Measurements from ENCODE around the gene C22orf39.

DNA sequence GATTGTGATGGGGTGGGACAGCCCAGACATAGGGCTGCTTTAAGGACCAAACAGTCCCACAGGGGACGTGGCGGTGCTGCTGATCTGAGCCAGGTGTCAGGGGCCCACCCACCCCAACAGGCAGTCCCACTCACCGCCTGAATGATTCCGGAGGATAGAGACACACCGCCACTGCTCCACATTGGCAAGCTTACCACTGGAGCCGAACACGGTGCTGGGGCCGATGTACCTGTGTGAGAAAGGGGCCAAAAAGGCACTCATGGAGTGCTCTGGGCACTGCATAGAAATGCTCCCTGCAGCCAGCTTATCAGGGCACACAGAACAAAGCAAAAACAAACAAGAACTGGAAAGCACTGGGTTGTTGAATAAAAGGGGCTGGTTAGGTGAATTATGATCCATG lies 41.9 kb downstream of the C22orf39 start:
- TF ChIP-seq, protein P1, sequence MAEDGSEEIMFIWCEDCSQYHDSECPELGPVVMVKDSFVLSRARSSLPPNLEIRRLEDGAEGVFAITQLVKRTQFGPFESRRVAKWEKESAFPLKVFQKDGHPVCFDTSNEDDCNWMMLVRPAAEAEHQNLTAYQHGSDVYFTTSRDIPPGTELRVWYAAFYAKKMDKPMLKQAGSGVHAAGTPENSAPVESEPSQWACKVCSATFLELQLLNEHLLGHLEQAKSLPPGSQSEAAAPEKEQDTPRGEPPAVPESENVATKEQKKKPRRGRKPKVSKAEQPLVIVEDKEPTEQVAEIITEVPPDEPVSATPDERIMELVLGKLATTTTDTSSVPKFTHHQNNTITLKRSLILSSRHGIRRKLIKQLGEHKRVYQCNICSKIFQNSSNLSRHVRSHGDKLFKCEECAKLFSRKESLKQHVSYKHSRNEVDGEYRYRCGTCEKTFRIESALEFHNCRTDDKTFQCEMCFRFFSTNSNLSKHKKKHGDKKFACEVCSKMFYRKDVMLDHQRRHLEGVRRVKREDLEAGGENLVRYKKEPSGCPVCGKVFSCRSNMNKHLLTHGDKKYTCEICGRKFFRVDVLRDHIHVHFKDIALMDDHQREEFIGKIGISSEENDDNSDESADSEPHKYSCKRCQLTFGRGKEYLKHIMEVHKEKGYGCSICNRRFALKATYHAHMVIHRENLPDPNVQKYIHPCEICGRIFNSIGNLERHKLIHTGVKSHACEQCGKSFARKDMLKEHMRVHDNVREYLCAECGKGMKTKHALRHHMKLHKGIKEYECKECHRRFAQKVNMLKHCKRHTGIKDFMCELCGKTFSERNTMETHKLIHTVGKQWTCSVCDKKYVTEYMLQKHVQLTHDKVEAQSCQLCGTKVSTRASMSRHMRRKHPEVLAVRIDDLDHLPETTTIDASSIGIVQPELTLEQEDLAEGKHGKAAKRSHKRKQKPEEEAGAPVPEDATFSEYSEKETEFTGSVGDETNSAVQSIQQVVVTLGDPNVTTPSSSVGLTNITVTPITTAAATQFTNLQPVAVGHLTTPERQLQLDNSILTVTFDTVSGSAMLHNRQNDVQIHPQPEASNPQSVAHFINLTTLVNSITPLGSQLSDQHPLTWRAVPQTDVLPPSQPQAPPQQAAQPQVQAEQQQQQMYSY (CRISPR knock-in tag; IDR thresholded peaks at IDR 0.05): no peak
- no peak for TF ChIP-seq NR2C2 (CRISPR knock-in tag; IDR thresholded peaks at IDR 0.05)
- TF ChIP-seq, protein P2, sequence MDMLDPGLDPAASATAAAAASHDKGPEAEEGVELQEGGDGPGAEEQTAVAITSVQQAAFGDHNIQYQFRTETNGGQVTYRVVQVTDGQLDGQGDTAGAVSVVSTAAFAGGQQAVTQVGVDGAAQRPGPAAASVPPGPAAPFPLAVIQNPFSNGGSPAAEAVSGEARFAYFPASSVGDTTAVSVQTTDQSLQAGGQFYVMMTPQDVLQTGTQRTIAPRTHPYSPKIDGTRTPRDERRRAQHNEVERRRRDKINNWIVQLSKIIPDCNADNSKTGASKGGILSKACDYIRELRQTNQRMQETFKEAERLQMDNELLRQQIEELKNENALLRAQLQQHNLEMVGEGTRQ (CRISPR knock-in tag; IDR thresholded peaks at IDR 0.05): no peak
- TF ChIP-seq, protein P3, sequence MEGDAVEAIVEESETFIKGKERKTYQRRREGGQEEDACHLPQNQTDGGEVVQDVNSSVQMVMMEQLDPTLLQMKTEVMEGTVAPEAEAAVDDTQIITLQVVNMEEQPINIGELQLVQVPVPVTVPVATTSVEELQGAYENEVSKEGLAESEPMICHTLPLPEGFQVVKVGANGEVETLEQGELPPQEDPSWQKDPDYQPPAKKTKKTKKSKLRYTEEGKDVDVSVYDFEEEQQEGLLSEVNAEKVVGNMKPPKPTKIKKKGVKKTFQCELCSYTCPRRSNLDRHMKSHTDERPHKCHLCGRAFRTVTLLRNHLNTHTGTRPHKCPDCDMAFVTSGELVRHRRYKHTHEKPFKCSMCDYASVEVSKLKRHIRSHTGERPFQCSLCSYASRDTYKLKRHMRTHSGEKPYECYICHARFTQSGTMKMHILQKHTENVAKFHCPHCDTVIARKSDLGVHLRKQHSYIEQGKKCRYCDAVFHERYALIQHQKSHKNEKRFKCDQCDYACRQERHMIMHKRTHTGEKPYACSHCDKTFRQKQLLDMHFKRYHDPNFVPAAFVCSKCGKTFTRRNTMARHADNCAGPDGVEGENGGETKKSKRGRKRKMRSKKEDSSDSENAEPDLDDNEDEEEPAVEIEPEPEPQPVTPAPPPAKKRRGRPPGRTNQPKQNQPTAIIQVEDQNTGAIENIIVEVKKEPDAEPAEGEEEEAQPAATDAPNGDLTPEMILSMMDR (IDR thresholded peaks at IDR 0.05): no peak
- TF ChIP-seq, protein P4, sequence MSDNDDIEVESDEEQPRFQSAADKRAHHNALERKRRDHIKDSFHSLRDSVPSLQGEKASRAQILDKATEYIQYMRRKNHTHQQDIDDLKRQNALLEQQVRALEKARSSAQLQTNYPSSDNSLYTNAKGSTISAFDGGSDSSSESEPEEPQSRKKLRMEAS (CRISPR knock-in tag; IDR thresholded peaks at IDR 0.05): no peak
- TF ChIP-seq NFYB (CRISPR knock-in tag; conservative IDR thresholded peaks at IDR 0.05; ENCODE audit: low read depth): no peak
- no peak for TF ChIP-seq SMAD4 (CRISPR knock-in tag; IDR thresholded peaks at IDR 0.05)
- no peak for TF ChIP-seq ZNF416 (CRISPR knock-in tag; IDR thresholded peaks at IDR 0.05)
- no peak for TF ChIP-seq ZNF423 (CRISPR knock-in tag; IDR thresholded peaks at IDR 0.05)
- TF ChIP-seq, protein P5, sequence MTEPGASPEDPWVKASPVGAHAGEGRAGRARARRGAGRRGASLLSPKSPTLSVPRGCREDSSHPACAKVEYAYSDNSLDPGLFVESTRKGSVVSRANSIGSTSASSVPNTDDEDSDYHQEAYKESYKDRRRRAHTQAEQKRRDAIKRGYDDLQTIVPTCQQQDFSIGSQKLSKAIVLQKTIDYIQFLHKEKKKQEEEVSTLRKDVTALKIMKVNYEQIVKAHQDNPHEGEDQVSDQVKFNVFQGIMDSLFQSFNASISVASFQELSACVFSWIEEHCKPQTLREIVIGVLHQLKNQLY (CRISPR knock-in tag; IDR thresholded peaks at IDR 0.05): no peak
- TF ChIP-seq, protein P6, sequence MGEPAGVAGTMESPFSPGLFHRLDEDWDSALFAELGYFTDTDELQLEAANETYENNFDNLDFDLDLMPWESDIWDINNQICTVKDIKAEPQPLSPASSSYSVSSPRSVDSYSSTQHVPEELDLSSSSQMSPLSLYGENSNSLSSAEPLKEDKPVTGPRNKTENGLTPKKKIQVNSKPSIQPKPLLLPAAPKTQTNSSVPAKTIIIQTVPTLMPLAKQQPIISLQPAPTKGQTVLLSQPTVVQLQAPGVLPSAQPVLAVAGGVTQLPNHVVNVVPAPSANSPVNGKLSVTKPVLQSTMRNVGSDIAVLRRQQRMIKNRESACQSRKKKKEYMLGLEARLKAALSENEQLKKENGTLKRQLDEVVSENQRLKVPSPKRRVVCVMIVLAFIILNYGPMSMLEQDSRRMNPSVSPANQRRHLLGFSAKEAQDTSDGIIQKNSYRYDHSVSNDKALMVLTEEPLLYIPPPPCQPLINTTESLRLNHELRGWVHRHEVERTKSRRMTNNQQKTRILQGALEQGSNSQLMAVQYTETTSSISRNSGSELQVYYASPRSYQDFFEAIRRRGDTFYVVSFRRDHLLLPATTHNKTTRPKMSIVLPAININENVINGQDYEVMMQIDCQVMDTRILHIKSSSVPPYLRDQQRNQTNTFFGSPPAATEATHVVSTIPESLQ (CRISPR knock-in tag; IDR thresholded peaks at IDR 0.05): no peak
- no peak for TF ChIP-seq TEAD4 (CRISPR knock-in tag; IDR thresholded peaks at IDR 0.05)
- TF ChIP-seq TCF7 (CRISPR knock-in tag; IDR thresholded peaks at IDR 0.05; ENCODE audit: low read depth): no peak
- TF ChIP-seq, protein P7, sequence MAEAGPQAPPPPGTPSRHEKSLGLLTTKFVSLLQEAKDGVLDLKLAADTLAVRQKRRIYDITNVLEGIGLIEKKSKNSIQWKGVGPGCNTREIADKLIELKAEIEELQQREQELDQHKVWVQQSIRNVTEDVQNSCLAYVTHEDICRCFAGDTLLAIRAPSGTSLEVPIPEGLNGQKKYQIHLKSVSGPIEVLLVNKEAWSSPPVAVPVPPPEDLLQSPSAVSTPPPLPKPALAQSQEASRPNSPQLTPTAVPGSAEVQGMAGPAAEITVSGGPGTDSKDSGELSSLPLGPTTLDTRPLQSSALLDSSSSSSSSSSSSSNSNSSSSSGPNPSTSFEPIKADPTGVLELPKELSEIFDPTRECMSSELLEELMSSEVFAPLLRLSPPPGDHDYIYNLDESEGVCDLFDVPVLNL (CRISPR knock-in tag; IDR thresholded peaks at IDR 0.05; ENCODE audit: borderline replicate concordance, low read depth): no peak
